Epidermal melanocyte (primary cell): ENCODE measurements around the gene PLCB1.

Experiments
- DNase-seq: peaks from one replicate; pipeline ENCODE4 v3.0.0; 2011; ENCODE audit warnings: low spot score; ENCODE audit not compliant: insufficient read length

The PLCB1 gene

GRCh38 chr20:8917084-8917483, 785.0 kb downstream of the PLCB1 start:
- DNase-seq = no peak

GRCh38 chr20:8918145-8918544, 786.1 kb downstream of the PLCB1 start:
- DNase-seq = no peak

GRCh38 chr20:8924539-8924938, 792.5 kb downstream of the PLCB1 start:
- DNase-seq = no peak

GRCh38 chr20:8930726-8931125, 798.7 kb downstream of the PLCB1 start:
- DNase-seq = no peak

- no peak for DNase-seq
Measured at GRCh38 chr20:8932192-8933165, 800.4 kb downstream of the PLCB1 start.

- no peak for DNase-seq
Measured at GRCh38 chr20:8933381-8933807, 801.3 kb downstream of the PLCB1 start.

- DNase-seq = no peak
Measured at GRCh38 chr20:8934362-8934761, 802.3 kb downstream of the PLCB1 start.
